Activated T-cell treated with anti-CD3 and anti-CD28 coated beads for 4 hours (primary cell): Measurements from ENCODE around the gene RERE.

ENCODE experiments used
- DNase-seq: peaks from one replicate; pipeline ENCODE4 v3.0.0-alpha.2; 2020

The RERE gene

GRCh38 chr1:8370046-8370881 is 447.2 kb downstream of the RERE start:
- DNase-seq: no peak

DNA sequence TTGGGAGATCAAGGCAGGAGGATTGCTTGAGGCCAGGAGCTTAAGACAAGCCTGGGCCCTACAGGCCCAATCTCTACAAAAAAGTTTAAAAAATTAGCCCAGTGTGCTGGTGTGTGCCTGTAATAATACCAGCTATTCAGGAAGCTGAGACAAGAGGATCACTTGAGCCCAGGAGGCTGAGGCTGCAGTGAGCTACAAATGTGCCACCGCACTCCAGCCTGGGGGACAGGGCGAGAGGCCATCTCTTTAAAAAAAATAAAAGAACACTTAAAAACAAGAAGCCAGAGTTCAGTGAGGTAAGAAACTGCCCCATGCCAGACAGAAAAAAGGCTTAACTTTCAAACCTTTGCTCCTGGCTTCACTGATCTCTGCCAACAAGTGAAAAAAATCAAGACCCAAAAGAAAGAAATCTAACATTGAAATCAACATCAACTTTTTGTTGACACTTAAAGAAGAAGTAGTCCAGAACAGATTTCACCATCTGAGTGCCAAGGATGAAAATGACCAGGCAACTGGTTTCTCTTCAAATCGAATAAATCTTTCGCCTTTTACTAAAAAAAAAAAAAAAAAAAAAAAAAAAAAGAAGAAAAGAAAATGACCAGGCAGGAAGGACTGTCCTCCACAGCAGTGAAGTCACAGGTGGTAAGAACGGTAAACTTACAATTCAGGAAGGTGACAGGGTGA is 448.3 kb downstream of the RERE start:
- DNase-seq: no peak

DNA sequence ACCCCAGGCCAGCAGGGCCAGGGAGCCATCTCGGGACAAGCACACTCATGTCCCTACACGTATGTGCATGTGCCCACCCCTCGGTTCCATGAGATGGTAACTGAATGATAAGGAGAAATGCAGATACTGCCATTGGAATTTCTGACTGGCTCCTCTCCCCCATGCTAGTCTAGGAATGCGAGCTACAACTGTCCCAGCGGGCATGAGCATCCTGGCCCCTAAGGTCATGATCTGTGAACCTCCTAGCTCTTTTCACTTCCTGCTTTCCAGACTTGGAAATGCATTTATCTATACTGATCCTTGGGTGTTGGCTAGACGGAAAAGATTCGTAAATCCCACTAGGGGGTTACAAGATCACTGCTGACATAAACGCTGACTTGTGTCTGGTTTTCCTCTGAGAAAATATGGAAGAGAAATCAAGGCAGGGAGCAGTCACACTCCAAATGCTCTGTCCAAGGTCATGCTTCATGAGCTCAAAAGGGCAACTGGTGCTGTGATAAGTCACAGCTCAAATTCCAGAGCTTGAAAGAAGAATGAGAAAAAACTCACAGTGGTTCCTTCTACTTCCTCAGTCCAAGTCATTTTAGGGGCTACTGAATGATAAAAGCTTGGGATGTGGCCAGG is 449.8 kb downstream of the RERE start:
- no peak for DNase-seq

- no peak for DNase-seq
Measured at GRCh38 chr1:8365661-8366362, 451.6 kb downstream of the RERE start.

DNA sequence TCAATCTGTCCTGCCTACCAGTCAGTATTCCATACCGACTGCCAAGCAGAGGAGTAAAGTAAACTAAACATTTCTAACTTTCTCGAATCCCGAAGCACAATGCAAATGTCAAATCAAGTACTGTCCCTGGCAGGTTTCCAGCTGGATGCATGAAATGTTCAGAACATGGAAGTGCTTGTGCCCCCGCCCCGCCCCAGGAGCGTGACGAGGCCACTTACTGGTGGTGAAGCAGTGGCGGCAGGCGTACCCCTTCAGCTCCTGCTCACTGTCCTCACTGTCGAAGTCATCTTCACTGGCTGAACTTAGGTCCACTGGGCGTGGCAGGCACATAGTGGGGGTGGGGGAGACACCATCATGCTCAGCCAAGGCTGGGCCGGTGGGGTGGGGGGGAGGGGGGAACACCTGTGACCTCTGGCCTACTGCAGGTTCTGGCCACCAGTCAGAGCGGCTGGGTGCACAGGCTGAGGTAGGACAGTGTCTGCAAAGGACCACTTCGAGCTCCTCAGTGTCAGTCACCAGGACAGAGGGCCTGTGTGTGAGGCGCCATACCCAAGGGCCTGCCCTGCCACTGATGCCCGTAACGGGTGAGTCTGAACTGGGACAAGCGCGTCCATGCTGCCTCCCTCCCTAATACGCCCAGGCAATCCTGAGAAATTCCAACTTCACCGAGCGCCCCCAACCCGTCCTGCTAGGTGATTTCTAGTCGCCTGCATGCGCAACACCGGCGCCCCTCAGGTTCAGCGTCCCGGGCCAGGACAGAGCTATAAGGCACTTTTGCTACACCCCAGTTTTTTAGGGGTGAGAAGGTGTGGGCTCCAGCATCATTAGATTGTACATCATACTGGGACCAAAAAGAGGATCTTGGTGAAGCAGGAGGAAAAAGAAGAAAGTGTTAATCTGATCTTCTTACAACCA is 452.7 kb downstream of the RERE start:
- DNase-seq: no peak

- no peak for DNase-seq
Measured at GRCh38 chr1:8363767-8364301, 453.6 kb downstream of the RERE start.

DNA sequence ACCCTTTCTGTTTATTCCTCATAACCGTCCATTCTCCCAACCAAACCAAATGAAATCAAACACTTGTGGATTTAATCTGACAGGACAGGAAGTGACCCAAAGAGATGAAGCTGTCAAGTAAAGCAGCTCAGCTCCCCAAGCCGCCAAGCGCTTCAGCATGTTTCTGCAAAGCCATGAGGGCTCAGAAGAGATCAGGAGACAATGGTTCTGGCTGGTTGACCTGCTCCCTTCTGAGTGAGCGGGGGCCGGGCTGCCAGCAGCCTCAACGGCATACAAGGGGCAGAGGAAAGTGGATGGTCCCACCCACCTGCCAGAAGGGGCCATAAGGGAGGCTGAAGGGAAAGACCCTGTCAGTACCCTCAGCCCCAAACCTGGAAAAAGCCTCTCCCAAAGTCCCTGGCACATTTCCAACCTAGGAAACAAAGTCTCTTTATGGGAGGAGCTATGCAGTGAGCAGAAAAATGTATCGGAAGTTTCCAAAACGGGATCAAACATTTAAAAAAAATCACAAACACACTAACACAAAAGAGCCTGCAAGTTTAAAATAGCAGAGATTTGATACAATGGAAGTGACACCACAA is 454.2 kb downstream of the RERE start:
- no peak for DNase-seq

GRCh38 chr1:8362701-8363101 is 454.7 kb downstream of the RERE start:
- DNase-seq: no peak

- DNase-seq: no peak
Measured at GRCh38 chr1:8361198-8361849, 456.1 kb downstream of the RERE start.

DNA sequence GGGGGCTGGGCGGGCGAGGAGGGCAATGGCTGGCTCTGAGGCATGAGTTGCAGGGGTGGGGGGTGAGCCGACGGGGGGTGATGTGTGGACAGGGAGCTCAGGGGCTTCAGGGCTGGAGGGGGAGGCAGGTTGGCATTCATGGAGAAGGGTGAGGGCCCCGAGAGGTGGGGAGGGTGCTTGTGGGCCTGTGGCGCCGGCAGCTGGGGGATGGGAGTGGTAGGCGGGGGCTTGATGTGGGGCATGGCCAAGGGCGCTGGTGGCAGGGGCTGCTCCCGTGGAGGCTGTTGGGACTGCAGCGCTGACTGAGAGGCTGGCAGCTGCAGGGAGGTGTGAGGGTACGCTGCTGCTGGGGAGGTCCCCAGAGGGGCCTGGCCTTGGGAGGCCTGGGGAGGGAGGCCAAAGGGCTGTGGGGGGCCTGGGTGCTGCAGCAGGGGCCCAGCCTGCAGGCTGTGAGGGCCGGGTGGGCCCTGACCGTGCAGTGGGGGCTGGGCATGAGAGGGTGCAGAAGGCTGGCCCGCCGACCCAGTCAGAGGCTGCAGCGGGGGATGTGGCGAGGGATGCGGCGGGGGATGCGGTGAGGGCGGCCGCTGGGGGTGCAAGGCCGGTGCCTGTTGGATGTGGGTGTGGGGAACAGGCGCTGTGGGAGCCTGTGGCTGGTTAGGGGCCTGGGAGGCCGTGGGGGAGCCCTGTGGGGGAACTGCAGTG is 456.8 kb downstream of the RERE start:
- DNase-seq: no peak

GRCh38 chr1:8359617-8360481 is 457.6 kb downstream of the RERE start:
- no peak for DNase-seq

- DNase-seq: no peak
Measured at GRCh38 chr1:8358897-8359616, 458.4 kb downstream of the RERE start.

GRCh38 chr1:8358241-8358896 is 459.1 kb downstream of the RERE start:
- DNase-seq: no peak

- no peak for DNase-seq
Measured at GRCh38 chr1:8357329-8358101, 459.9 kb downstream of the RERE start.

GRCh38 chr1:8356256-8357209 is 460.9 kb downstream of the RERE start:
- no peak for DNase-seq
